GM18861 (cell line): Measurements from ENCODE around the gene TP73.

Experiments
- ATAC-seq: cut with Tn5 transposase; IDR thresholded peaks from one replicate; pipeline ENCODE4 v1.9.1; 2021; ENCODE audit not compliant: unreplicated experiment

The TP73 gene

DNA sequence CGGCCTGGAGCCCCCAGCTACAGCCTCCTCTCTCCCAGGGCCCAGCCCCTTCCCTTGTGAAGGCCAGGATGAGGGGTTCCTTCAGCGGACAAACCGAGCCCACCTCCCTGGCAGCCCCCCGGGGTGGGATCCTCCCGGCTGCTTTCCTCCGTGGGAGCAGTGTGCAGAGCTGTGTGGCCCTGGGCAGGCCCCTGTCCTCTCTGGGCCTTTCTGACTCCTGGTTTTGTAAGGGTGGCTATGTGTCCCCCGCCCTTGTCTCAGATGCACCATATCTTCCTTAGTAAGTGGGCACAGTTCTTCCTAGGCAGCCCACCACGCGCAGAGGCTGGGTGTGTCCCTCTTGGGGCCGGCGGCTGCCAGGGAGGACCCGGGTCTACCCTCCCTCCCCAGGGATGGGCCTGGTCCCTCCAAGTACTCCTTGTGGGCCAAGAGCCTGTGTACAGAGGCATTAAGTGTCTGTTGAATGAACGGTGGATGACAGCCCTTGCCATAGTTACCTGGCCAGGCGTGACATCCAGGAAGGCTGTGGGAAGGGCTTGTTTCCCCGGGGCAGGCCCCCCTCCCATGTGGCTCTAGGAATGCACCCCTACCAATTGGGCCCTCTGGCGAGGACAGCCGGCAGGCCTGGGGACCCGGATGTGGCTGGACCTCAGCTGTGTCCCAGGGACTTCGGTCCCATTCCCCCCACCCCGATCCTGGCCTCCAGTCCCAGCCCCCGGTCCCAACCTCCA is 124.1 kb downstream of the TP73 start:
- ATAC-seq, result no peak

DNA sequence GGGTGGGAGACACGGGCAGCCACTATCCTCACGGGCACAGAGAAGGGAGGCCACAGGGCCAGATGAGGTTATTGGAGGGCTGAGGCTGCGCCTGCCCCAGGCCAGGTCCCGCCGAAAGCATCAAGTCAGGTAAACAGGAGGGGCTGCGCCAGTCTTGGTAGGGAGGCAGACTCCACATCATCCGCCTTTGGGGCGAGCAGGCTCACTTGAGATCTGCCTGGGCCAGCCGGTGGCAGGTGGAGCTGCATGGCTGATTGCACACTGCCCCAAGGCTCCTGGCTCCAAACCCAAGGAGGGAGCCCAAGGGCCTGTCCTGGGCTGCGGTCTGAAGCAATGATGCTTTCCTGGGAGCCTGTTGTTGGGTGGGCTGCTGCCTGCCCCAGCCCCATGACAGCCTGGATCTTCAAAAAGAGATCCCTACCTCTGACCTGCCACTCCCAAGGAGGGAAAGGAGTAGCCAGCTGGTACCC is 124.8 kb downstream of the TP73 start:
- no peak for ATAC-seq

DNA sequence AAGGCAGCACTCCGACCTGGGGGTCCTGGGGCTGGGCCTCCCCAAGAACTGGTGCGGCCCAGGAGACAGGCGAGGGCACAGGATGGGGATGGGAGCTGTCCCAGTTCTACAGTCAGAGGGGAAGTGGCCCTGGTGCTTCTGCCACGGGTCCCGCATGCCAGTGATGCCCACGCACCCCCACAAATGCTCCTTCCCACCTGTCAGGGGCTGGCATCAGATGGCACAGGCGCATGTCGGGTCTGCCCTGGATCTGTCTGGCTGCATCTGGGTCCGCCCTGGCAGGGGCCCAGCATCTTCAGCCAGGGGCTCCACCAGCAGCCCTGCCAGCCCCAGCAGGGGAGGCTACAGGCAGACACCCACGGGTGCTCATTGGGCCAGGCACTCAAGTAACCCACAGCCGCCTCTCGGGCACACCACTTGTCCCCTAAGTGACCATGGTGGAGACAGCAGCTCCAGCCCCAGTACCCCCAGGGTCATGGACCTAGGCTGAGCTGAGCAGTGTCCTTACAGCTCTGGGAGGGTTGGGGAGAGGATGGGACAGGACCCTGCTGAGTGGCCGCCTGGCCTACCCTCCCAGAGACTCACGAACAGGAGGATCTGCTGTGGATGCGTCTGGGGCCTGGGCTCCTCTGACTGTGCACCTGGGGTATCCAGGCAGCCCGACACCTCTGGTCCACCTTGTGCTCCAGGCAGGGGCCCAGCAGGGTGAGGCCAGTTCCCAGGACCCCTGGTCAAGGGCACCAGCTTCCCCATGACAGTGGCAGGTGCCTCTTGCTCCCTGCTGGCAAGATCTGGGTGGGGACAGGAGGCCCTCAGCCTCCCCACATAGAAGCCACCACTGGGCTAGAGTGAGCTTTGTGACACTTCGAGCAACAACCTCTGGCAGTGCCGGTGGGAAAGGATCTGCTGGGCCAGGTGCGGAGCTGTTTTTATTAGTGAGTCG is 125.6 kb downstream of the TP73 start:
- ATAC-seq, result no peak

DNA sequence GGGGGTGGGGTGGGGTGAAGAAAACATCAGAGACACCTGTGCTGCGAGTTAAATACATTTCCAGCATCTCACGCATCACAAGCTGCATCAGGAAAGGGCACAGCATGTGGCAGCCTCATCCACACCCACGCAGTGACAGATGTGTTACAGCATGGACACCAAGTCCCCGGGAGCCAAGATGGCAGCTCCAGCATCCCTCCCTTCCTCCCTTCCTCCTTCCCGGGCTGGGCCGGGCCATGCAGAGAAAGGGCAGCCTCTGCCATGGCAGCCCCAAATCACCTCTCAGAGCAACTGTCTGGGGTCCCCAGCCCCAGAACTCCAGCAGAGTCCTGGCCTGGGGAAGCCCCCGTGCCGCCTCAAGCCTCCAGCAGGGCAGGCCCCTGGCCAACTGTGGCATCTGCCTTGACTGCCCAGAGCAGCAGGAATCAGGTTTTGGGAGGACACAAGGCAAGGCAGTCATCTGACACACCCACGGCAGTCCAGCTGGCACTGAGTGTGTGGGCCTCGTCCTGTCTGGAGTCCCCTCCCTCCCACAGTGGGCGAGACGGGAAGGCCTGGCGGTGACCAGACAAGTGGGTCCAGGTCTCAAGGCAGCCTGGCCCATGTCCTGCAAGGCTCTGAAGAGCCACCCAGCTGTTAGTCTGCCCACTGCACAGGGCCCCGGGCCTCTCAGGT is 126.4 kb downstream of the TP73 start:
- no peak for ATAC-seq

DNA sequence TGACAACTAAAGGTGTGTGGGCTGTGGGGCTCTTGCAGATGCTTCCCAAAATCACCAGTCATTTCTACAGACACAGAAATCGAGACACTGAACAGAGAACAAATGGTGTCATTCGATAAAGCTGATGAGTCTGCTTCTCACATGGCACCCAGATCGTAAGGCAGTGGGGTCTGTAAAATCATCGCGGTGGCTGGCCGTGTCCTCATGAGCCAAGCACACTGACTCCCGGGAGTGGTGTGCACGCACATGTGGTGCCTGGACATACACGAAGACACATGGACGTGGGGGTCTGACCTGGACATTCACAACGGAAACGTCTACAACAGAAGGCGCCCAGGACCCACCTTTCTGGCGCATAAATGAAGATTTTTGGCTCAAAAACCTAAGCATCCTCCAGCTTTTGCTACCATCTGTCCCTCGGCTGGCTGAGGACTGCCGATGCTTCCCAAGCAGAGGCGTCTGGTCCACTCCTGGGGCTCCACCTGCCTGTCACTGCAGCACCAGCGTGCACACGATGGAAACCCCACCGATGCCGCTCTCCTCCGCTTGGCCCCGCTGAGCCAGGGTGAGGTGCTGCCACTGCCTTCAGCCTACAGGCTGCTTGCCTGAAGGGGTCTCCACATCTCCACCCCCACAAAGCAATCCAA is 127.1 kb downstream of the TP73 start:
- ATAC-seq, result no peak

DNA sequence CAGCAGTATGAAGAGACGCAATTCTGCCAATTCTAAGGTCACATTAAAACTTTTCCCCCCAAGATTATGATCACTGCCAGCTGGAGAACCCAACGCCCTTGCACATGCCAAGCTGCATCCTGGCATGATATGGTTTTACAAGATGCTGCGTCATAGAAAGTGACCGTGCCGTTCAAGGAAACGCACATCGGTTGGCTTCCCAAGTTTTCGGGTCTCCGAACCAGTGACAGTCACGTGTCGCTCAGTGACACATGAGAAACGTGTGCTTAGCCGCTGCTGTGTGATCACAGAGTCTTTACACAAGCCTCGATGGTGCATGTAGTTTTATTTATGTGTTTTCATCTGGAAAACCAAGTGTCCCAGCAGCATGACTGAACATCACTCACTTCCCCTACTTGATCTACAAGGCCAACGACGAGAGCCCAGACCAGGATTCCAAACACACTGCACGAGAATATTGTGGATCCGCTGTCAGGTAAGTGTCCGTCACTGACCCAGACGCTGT is 127.6 kb downstream of the TP73 start:
- no peak for ATAC-seq

DNA sequence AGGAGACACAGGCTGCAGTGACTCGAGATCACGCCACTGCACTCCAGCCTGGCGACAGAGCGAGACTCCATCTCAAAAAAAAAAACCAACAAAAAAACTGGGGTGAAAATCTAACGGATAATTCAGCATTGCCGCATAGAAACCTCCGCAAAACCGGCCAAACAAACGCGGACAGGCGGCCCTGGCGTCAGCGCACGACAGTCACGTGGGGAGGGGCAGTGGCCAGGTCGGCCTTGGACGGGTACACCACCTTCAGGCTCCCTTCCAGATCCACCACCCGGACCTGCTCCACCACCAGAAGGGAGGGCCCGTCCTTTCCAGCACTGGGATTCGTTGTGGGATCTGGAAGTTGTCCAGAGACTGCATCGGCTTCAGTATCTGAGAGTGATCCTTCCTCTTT is 128.6 kb downstream of the TP73 start:
- no peak for ATAC-seq

DNA sequence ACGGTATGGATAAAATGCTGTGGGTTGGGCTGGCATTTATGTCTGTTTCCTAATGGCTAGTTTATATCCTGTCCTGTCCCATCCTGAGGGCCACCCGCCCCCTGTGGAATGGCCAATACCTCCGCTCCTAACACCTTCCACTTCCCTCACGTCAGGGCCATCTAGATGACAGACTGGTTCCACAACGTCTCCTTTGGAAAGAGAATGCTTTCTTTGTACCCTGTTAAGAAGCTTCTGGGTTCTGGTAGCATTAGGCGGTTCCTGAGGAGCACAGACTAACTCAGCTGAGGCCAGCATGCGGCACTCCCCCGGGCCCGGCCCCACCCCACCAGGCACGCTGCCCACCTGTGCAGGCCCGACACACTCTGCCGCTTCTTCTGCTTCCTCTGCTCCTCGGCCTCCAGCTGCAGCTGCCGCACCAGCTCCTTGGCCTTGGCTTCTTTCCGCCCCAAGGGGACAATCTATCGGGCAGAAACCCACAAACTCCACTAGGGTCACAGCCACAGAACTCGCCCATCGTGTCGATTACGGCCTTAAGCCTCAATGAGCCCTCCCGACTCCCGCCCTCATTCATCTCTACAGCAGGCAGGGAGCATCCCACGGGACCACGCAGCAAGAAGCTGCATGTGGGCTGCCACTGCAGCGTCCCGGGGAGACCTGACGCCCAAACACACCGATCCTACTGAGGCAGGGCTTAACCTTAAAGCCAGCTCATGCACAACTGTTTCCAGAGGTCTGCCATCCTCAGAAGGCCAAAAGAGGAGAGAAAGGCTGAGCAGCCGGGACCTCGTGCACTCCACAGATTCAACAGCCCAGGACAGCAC is 131.5 kb downstream of the TP73 start:
- no peak for ATAC-seq

DNA sequence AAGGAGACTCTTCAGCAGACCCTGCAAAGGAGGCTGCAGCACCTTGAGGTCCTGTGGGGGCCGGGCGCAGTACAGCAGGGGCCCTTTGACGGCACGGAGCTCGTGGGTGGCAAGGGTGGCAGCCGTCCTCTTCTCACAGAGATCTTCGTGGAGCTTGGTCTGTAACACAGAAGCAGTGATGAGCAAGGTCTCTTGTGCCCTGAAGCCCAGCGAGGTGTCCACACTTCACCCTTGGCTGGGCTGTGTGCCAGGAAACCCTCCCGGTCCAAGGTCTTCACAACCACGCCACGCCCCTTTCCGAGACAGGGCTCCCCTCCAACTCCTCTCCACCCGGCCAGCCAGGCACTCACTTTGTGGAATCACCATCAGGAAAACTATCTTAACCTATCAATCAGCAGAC is 132.7 kb downstream of the TP73 start:
- no peak for ATAC-seq

DNA sequence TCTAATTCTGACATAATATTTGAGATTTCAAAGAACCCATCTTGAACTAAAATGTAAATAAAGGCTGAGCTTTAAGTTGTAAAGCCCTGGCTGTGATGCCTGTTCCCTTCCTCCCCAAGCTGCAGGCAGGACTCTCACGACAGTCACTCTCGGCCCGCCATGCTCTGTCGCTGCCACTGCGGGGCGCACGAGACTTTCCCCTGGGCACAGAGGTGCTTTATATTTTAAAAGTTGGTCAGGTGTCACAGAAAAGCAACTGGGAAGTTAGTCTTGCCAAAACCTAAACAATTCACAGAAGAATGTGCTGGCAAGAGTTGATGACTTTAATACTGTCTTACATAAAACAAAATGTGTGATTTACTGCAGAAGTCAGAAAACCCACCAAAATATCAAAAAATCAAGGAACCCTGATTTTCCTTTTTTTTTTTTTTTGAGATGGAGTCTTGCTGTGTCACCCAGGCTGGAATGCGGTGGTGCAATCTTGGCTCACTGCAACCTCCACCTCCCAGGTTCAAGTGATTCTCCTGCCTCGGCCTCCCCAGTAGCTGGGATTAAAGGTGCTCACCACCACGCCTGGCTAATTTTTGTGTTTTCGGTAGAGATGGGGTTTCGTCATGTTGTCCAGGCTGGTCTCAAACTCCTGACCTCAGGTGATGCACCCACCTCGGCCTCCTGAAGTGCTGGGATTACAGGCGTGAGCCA is 133.3 kb downstream of the TP73 start:
- ATAC-seq, result no peak
